GM12878 (cell line): ENCODE results near the gene C14orf119. TPM values are rescaled to one million over a fixed set of nuclear protein-coding genes. Genes with fewer than 3 reads are reported as not detected.

Experiments
- ASH2L ChIP-seq: fragments of 300-600, 200-600 bp; sonication (generic); IDR thresholded peaks from 2 replicates; pipeline ENCODE4 v1.6.1; 2017; ENCODE audit warnings: low read depth, mild to moderate bottlenecking, borderline replicate concordance
- FOS ChIP-seq: IDR thresholded peaks from 3 replicates; pipeline ENCODE4 v1.6.1; 2011; ENCODE audit warnings: borderline replicate concordance; ENCODE audit not compliant: insufficient read length; ENCODE audit errors: extremely low read depth
- MEF2B ChIP-seq: fragments of 450-650 bp; IDR thresholded peaks from 2 replicates; pipeline ENCODE4 v1.6.1; 2018; ENCODE audit warnings: mild to moderate bottlenecking, moderate library complexity; ENCODE audit not compliant: partially characterized antibody, poor library complexity, severe bottlenecking
- NFXL1 ChIP-seq: fragments of 450-650 bp; IDR thresholded peaks from 2 replicates; pipeline ENCODE4 v1.6.1; 2017; ENCODE audit warnings: antibody characterized with exemption, mild to moderate bottlenecking, borderline replicate concordance
- NFYB ChIP-seq: IDR thresholded peaks from 2 replicates; pipeline ENCODE4 v1.6.1; 2011; ENCODE audit warnings: low read depth, mild to moderate bottlenecking, low read length, improper control_type of control experiment, moderate library complexity; ENCODE audit not compliant: insufficient read depth
- RAD51 ChIP-seq: fragments of 450-650 bp; IDR thresholded peaks from 2 replicates; pipeline ENCODE4 v1.6.1; 2016; ENCODE audit warnings: moderate library complexity, mild to moderate bottlenecking, inconsistent platforms
- SREBF1 ChIP-seq: IDR thresholded peaks from 2 replicates; pipeline ENCODE4 v1.6.1; 2012; ENCODE audit warnings: mild to moderate bottlenecking, low read length
- polyA plus RNA-seq, 11 experiments: library from polyadenylated mRNA; depleted of rRNA in 4 of 11; unstranded in 6 of 11; stranded (reverse) in 5 of 11; fragments of >200 nt; fragmentation: Nextera tagmentation in 4 of 11; fragmentation: Illumina TruSeq in 1 of 11; extraction: Ambion mirVana in 4 of 11; extraction: Trizol in 1 of 11; gene quantifications; 1 replicate in 1 of 11; 2 replicates in 10 of 11; pipeline versions ENCODE4 v1.2.1 to v1.2.3, GENCODE V29; 2011 to 2016; ENCODE audit warnings: inconsistent platforms in 2 of 11, missing spikeins in 2 of 11, low read depth in 1 of 11
- total RNA-seq, 4 experiments: library from RNA; depleted of rRNA in 3 of 4; stranded (reverse); fragments of >200 nt in 3 of 4; fragmentation: Illumina TruSeq in 1 of 4; extraction: Trizol in 1 of 4; gene quantifications; 2 replicates each; pipeline versions ENCODE4 v1.2.1 to v1.2.3, GENCODE V29; 2013 to 2021
- TF ChIP-seq, protein P1 (sequence below): IDR thresholded peaks from 2 replicates; pipeline ENCODE4 v1.6.1; 2011; ENCODE audit warnings: low read depth, mild to moderate bottlenecking, low read length, moderate library complexity, borderline replicate concordance; ENCODE audit errors: extremely low read depth
- TF ChIP-seq, protein P2 (sequence below): fragments of 450-650 bp; IDR thresholded peaks from 2 replicates; pipeline ENCODE4 v1.6.1; 2018; ENCODE audit warnings: mild to moderate bottlenecking, low read depth, moderate library complexity; ENCODE audit not compliant: partially characterized antibody

The C14orf119 gene
- total and polyA plus RNA-seq, 10 of the 15 experiments (the other 5 are each of a cell fraction or from before 2014, with no cell fraction given) = 32.3 to 228 (median 57.6) TPM

DNA sequence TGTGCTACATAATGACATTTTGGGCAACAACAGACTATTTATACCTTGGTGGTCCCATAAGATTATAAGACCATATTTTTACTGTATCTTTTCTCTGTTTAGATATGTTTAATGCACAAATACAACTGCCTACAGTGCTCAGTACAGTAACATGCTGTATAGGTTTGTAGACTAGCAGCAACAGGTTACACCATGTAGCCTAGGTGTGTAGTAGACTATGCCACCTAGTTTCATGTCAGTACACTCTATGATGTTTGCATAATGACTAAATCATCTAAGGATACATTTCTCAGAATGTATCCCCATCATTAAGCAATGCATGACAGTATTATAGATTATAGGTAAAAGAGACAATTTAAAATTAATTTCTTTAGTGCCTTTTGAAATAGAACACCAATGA is 54.4 kb downstream of the C14orf119 start (continued):
- TF ChIP-seq FOS = no peak
- TF ChIP-seq NFXL1 = no peak
- TF ChIP-seq, protein P1, sequence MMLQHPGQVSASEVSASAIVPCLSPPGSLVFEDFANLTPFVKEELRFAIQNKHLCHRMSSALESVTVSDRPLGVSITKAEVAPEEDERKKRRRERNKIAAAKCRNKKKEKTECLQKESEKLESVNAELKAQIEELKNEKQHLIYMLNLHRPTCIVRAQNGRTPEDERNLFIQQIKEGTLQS = no peak
- TF ChIP-seq, protein P2, sequence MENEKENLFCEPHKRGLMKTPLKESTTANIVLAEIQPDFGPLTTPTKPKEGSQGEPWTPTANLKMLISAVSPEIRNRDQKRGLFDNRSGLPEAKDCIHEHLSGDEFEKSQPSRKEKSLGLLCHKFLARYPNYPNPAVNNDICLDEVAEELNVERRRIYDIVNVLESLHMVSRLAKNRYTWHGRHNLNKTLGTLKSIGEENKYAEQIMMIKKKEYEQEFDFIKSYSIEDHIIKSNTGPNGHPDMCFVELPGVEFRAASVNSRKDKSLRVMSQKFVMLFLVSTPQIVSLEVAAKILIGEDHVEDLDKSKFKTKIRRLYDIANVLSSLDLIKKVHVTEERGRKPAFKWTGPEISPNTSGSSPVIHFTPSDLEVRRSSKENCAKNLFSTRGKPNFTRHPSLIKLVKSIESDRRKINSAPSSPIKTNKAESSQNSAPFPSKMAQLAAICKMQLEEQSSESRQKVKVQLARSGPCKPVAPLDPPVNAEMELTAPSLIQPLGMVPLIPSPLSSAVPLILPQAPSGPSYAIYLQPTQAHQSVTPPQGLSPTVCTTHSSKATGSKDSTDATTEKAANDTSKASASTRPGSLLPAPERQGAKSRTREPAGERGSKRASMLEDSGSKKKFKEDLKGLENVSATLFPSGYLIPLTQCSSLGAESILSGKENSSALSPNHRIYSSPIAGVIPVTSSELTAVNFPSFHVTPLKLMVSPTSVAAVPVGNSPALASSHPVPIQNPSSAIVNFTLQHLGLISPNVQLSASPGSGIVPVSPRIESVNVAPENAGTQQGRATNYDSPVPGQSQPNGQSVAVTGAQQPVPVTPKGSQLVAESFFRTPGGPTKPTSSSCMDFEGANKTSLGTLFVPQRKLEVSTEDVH = no peak
- TF ChIP-seq ASH2L = no peak
- no peak for TF ChIP-seq NFYB
- no peak for TF ChIP-seq RAD51
- TF ChIP-seq MEF2B = no peak
- no peak for TF ChIP-seq SREBF1
- TF ChIP-seq, all 136 proteins: peak for 0

Other genes starting within 250 kb of the C14orf119 start
Only the 7 nearest of the 19 such genes appear.
- gene C14orf93, start 85.4 kb upstream of the C14orf119 start, total RNA-seq (2014; rRNA removed) = 11.5 and 12.2 TPM in 2 replicates
- 9.8 and 10.0 TPM in 2 replicates for gene C14orf93, start 85.4 kb upstream of the C14orf119 start, total RNA-seq (2014; rRNA removed; fragmentation: Illumina TruSeq; extraction: Trizol)
- 8.5 and 11.1 TPM in 2 replicates for gene C14orf93, start 85.4 kb upstream of the C14orf119 start, total RNA-seq (2021)
- 11.7 and 13.7 TPM in 2 replicates for gene C14orf93, start 85.4 kb upstream of the C14orf119 start, polyA plus RNA-seq (2011; rRNA removed)
- 10.4 and 13.9 TPM in 2 replicates for gene C14orf93, start 85.4 kb upstream of the C14orf119 start, polyA plus RNA-seq (2014; fragmentation: Illumina TruSeq; extraction: Trizol)
- 1 to 10 TPM; 1.8 to 2.1 TPM for gene C14orf93, start 85.4 kb upstream of the C14orf119 start, polyA plus RNA-seq (2014; fragmentation: Nextera tagmentation; extraction: Ambion mirVana)
- 10.5 and 12.9 TPM in 2 replicates for gene C14orf93, start 85.4 kb upstream of the C14orf119 start, polyA plus RNA-seq (2014; rRNA removed)
- gene C14orf93, start 85.4 kb upstream of the C14orf119 start, polyA plus RNA-seq (2016; fragmentation: Nextera tagmentation; extraction: Ambion mirVana) = 1 to 10 TPM; 7.1 to 7.9 TPM
- 120 and 142 TPM in 2 replicates for gene PSMB5, start 60.6 kb upstream of the C14orf119 start, total RNA-seq (2014; rRNA removed)
- 90.6 and 98.9 TPM in 2 replicates for gene PSMB5, start 60.6 kb upstream of the C14orf119 start, total RNA-seq (2014; rRNA removed; fragmentation: Illumina TruSeq; extraction: Trizol)
- gene PSMB5, start 60.6 kb upstream of the C14orf119 start, total RNA-seq (2021) = 94.5 and 97.1 TPM in 2 replicates
- gene PSMB5, start 60.6 kb upstream of the C14orf119 start, polyA plus RNA-seq (2011; rRNA removed) = 107 and 146 TPM in 2 replicates
- gene PSMB5, start 60.6 kb upstream of the C14orf119 start, polyA plus RNA-seq (2014; fragmentation: Illumina TruSeq; extraction: Trizol) = 77.7 and 84.5 TPM in 2 replicates
- 100 to 1,000 TPM; 686 to 802 TPM for gene PSMB5, start 60.6 kb upstream of the C14orf119 start, polyA plus RNA-seq (2014; fragmentation: Nextera tagmentation; extraction: Ambion mirVana)
- gene PSMB5, start 60.6 kb upstream of the C14orf119 start, polyA plus RNA-seq (2014; rRNA removed) = 113 and 125 TPM in 2 replicates
- 100 to 1,000 TPM; 180 to 205 TPM for gene PSMB5, start 60.6 kb upstream of the C14orf119 start, polyA plus RNA-seq (2016; fragmentation: Nextera tagmentation; extraction: Ambion mirVana)
- not detected in 2 replicates for gene PSMB11, start 53.3 kb upstream of the C14orf119 start, total RNA-seq (2014; rRNA removed)
- not detected in 2 replicates for gene PSMB11, start 53.3 kb upstream of the C14orf119 start, total RNA-seq (2014; rRNA removed; fragmentation: Illumina TruSeq; extraction: Trizol)
- not detected in 2 replicates for gene PSMB11, start 53.3 kb upstream of the C14orf119 start, total RNA-seq (2021)
- not detected in 2 replicates for gene PSMB11, start 53.3 kb upstream of the C14orf119 start, polyA plus RNA-seq (2011; rRNA removed)
- not detected in 2 replicates for gene PSMB11, start 53.3 kb upstream of the C14orf119 start, polyA plus RNA-seq (2014; fragmentation: Illumina TruSeq; extraction: Trizol)
- gene PSMB11, start 53.3 kb upstream of the C14orf119 start, polyA plus RNA-seq (2014; fragmentation: Nextera tagmentation; extraction: Ambion mirVana) = not detected
- not detected in 2 replicates for gene PSMB11, start 53.3 kb upstream of the C14orf119 start, polyA plus RNA-seq (2014; rRNA removed)
- not detected for gene PSMB11, start 53.3 kb upstream of the C14orf119 start, polyA plus RNA-seq (2016; fragmentation: Nextera tagmentation; extraction: Ambion mirVana)
- 0.45 and 0.49 TPM in 2 replicates for gene CDH24, start 38.0 kb upstream of the C14orf119 start, total RNA-seq (2014; rRNA removed)
- 0.23 and 0.36 TPM in 2 replicates for gene CDH24, start 38.0 kb upstream of the C14orf119 start, total RNA-seq (2014; rRNA removed; fragmentation: Illumina TruSeq; extraction: Trizol)
- gene CDH24, start 38.0 kb upstream of the C14orf119 start, total RNA-seq (2021) = 0.90 and 1.1 TPM in 2 replicates
- gene CDH24, start 38.0 kb upstream of the C14orf119 start, polyA plus RNA-seq (2011; rRNA removed) = 0.65 and 1.4 TPM in 2 replicates
- gene CDH24, start 38.0 kb upstream of the C14orf119 start, polyA plus RNA-seq (2014; fragmentation: Illumina TruSeq; extraction: Trizol) = 0.46 and 0.67 TPM in 2 replicates
- not detected for gene CDH24, start 38.0 kb upstream of the C14orf119 start, polyA plus RNA-seq (2014; fragmentation: Nextera tagmentation; extraction: Ambion mirVana)
- 1.2 and 1.5 TPM in 2 replicates for gene CDH24, start 38.0 kb upstream of the C14orf119 start, polyA plus RNA-seq (2014; rRNA removed)
- gene CDH24, start 38.0 kb upstream of the C14orf119 start, polyA plus RNA-seq (2016; fragmentation: Nextera tagmentation; extraction: Ambion mirVana) = under 1 TPM; 0.10 to 0.37 TPM
- 96.2 and 100 TPM in 2 replicates for gene ACIN1, start 369 bp upstream of the C14orf119 start, total RNA-seq (2014; rRNA removed)
- 86.1 and 86.4 TPM in 2 replicates for gene ACIN1, start 369 bp upstream of the C14orf119 start, total RNA-seq (2014; rRNA removed; fragmentation: Illumina TruSeq; extraction: Trizol)
- 124 and 130 TPM in 2 replicates for gene ACIN1, start 369 bp upstream of the C14orf119 start, total RNA-seq (2021)
- 87.5 and 112 TPM in 2 replicates for gene ACIN1, start 369 bp upstream of the C14orf119 start, polyA plus RNA-seq (2011; rRNA removed)
- 148 and 150 TPM in 2 replicates for gene ACIN1, start 369 bp upstream of the C14orf119 start, polyA plus RNA-seq (2014; fragmentation: Illumina TruSeq; extraction: Trizol)
- gene ACIN1, start 369 bp upstream of the C14orf119 start, polyA plus RNA-seq (2014; fragmentation: Nextera tagmentation; extraction: Ambion mirVana) = 1 to 10 TPM; 4.3 to 9.9 TPM
- 117 and 126 TPM in 2 replicates for gene ACIN1, start 369 bp upstream of the C14orf119 start, polyA plus RNA-seq (2014; rRNA removed)
- 10 to 100 TPM; 42.3 to 44.1 TPM for gene ACIN1, start 369 bp upstream of the C14orf119 start, polyA plus RNA-seq (2016; fragmentation: Nextera tagmentation; extraction: Ambion mirVana)
- gene CIROP, start 9.5 kb downstream of the C14orf119 start, total RNA-seq (2014; rRNA removed) = not detected in 2 replicates
- gene CIROP, start 9.5 kb downstream of the C14orf119 start, total RNA-seq (2014; rRNA removed; fragmentation: Illumina TruSeq; extraction: Trizol) = not detected in 2 replicates
- gene CIROP, start 9.5 kb downstream of the C14orf119 start, total RNA-seq (2021) = not detected in 2 replicates
- gene CIROP, start 9.5 kb downstream of the C14orf119 start, polyA plus RNA-seq (2011; rRNA removed) = not detected in 2 replicates
- gene CIROP, start 9.5 kb downstream of the C14orf119 start, polyA plus RNA-seq (2014; fragmentation: Illumina TruSeq; extraction: Trizol) = not detected in 2 replicates
- gene CIROP, start 9.5 kb downstream of the C14orf119 start, polyA plus RNA-seq (2014; fragmentation: Nextera tagmentation; extraction: Ambion mirVana) = not detected
- gene CIROP, start 9.5 kb downstream of the C14orf119 start, polyA plus RNA-seq (2014; rRNA removed) = not detected in 2 replicates
- not detected for gene CIROP, start 9.5 kb downstream of the C14orf119 start, polyA plus RNA-seq (2016; fragmentation: Nextera tagmentation; extraction: Ambion mirVana)
- 0.45 TPM in 1 of 2 replicates, not detected in the other for gene CEBPE, start 23.8 kb downstream of the C14orf119 start, total RNA-seq (2014; rRNA removed)
- gene CEBPE, start 23.8 kb downstream of the C14orf119 start, total RNA-seq (2014; rRNA removed; fragmentation: Illumina TruSeq; extraction: Trizol) = 0.09 TPM in 1 of 2 replicates, not detected in the other
- 0.21 TPM in 1 of 2 replicates, not detected in the other for gene CEBPE, start 23.8 kb downstream of the C14orf119 start, total RNA-seq (2021)
- not detected in 2 replicates for gene CEBPE, start 23.8 kb downstream of the C14orf119 start, polyA plus RNA-seq (2011; rRNA removed)
- gene CEBPE, start 23.8 kb downstream of the C14orf119 start, polyA plus RNA-seq (2014; fragmentation: Illumina TruSeq; extraction: Trizol) = not detected in 2 replicates
- not detected for gene CEBPE, start 23.8 kb downstream of the C14orf119 start, polyA plus RNA-seq (2014; fragmentation: Nextera tagmentation; extraction: Ambion mirVana)
- 0.23 and 0.24 TPM in 2 replicates for gene CEBPE, start 23.8 kb downstream of the C14orf119 start, polyA plus RNA-seq (2014; rRNA removed)
- not detected for gene CEBPE, start 23.8 kb downstream of the C14orf119 start, polyA plus RNA-seq (2016; fragmentation: Nextera tagmentation; extraction: Ambion mirVana)